NB4 (cell line): ENCODE data around the gene ARSH.
"Not testable (repeated sequence)": the region's sequence is repeated elsewhere in the genome, so short reads cannot be mapped to it uniquely, and the experiment has no call there.

Experiments used
- DNase-seq: peaks from one replicate; pipeline ENCODE4 v3.0.0; 2010; ENCODE audit warnings: low read depth
- H3K4me3 ChIP-seq: one replicate; pipeline ENCODE4 v1.5.1; 2011; ENCODE audit warnings: mild to moderate bottlenecking, low read depth, low read length, moderate library complexity
- CTCF ChIP-seq: IDR thresholded peaks from one replicate; pipeline ENCODE4 v1.5.1; 2012; ENCODE audit warnings: low read depth, low read length
- MAX ChIP-seq: IDR thresholded peaks from 2 replicates; pipeline ENCODE4 v1.6.1; 2011; ENCODE audit warnings: low read depth, low read length
- MYC ChIP-seq: IDR thresholded peaks from 2 replicates; pipeline ENCODE4 v1.6.1; 2011; ENCODE audit warnings: low read depth, low read length
- POLR2A ChIP-seq: IDR thresholded peaks from 2 replicates; pipeline ENCODE4 v1.6.1; 2011; ENCODE audit warnings: mild to moderate bottlenecking; ENCODE audit not compliant: insufficient read length; ENCODE audit errors: extremely low read depth

ARSH gene

GRCh38 chrX:2974961-2975360, 31.4 kb upstream of the ARSH start:
- TF ChIP-seq MYC (no peak), MAX (no peak), POLR2A (no peak)
- no peak for DNase-seq
- no peak overlapping the region for H3K4me3 ChIP-seq

GRCh38 chrX:2978639-2979038, 27.7 kb upstream of the ARSH start:
- not testable (repeated sequence) for H3K4me3 ChIP-seq, DNase-seq

GRCh38 chrX:2984342-2984741, 22.0 kb upstream of the ARSH start:
- DNase-seq, result no peak
- H3K4me3 ChIP-seq, result no peak overlapping the region
- no peak for TF ChIP-seq MYC
- TF ChIP-seq CTCF, result no peak
- no peak for TF ChIP-seq MAX
- no peak for TF ChIP-seq POLR2A

- H3K4me3 ChIP-seq, result no peak overlapping the region
- DNase-seq, result no peak
- no peak for TF ChIP-seq MYC
- TF ChIP-seq POLR2A, result no peak
- no peak for TF ChIP-seq MAX
- no peak for TF ChIP-seq CTCF
These were observed 16.8 kb upstream of the ARSH start for GRCh38 chrX:2989565-2989964.

- DNase-seq, result no peak
- no peak overlapping the region for H3K4me3 ChIP-seq
- no peak for TF ChIP-seq MAX
- TF ChIP-seq MYC, result no peak
- no peak for TF ChIP-seq POLR2A
- TF ChIP-seq CTCF, result no peak
These were observed 4.2 kb downstream of the ARSH start for GRCh38 chrX:3010532-3010931.

- H3K4me3 ChIP-seq, result no peak overlapping the region
- DNase-seq, result no peak
- no peak for TF ChIP-seq CTCF
- TF ChIP-seq MYC, result no peak
- no peak for TF ChIP-seq POLR2A
- no peak for TF ChIP-seq MAX
These were observed 11.1 kb downstream of the ARSH start for GRCh38 chrX:3017492-3017891.

GRCh38 chrX:3024176-3024575, 17.8 kb downstream of the ARSH start:
- H3K4me3 ChIP-seq, result no peak overlapping the region
- TF ChIP-seq MAX, result no peak
- TF ChIP-seq POLR2A, result no peak
- no peak for TF ChIP-seq CTCF
- TF ChIP-seq MYC, result no peak
- DNase-seq, result no peak
